HEK293T (cell line): ENCODE measurements around the gene CACTIN.
"Not testable (repeated sequence)": the region's sequence is repeated elsewhere in the genome, so short reads cannot be mapped to it uniquely, and the experiment has no call there.

Experiments used
- CTCF ChIA-PET: fragments of 350-600 bp; formaldehyde crosslinking; extraction: SDS; loops from one replicate; lab custom pipeline; 2021; ENCODE audit warnings: antibody characterized with exemption, inconsistent platforms; lab: Yijun Ruan, JAX
- POLR2A ChIA-PET: fragments of 350-600 bp; formaldehyde crosslinking; extraction: SDS; loops from one replicate; lab custom pipeline; 2020; ENCODE audit warnings: antibody characterized with exemption, inconsistent platforms; lab: Yijun Ruan, JAX
- DNase-seq: peaks from one replicate; pipeline ENCODE4 v3.0.0; 2012; ENCODE audit warnings: mixed read lengths; ENCODE audit errors: extremely low spot score
- ARNT ChIP-seq: fragments of 450-650 bp; IDR thresholded peaks from 2 replicates; pipeline ENCODE4 v1.6.1; 2017; ENCODE audit warnings: mild to moderate bottlenecking
- BHLHE40 ChIP-seq: fragments of 450-650 bp; IDR thresholded peaks from 2 replicates; pipeline ENCODE4 v1.6.1; 2016; ENCODE audit warnings: mild to moderate bottlenecking, moderate library complexity, borderline replicate concordance
- CTBP1 ChIP-seq: fragments of 450-650 bp; IDR thresholded peaks from 2 replicates; pipeline ENCODE4 v1.6.1; 2016; ENCODE audit warnings: borderline replicate concordance
- ELF4 ChIP-seq: fragments of 450-650 bp; IDR thresholded peaks from 2 replicates; pipeline ENCODE4 v1.6.1; 2017; ENCODE audit warnings: antibody characterized with exemption
- FOXA1 ChIP-seq: fragments of 450-650 bp; IDR thresholded peaks from 2 replicates; pipeline ENCODE4 v1.6.1; 2016; ENCODE audit warnings: mild to moderate bottlenecking
- FOXK2 ChIP-seq: fragments of 450-650 bp; IDR thresholded peaks from 2 replicates; pipeline ENCODE4 v1.6.1; 2016; ENCODE audit warnings: mild to moderate bottlenecking
- FOXM1 ChIP-seq: fragments of 450-650 bp; IDR thresholded peaks from 2 replicates; pipeline ENCODE4 v1.6.1; 2017; ENCODE audit warnings: mild to moderate bottlenecking, borderline replicate concordance
- HDGF ChIP-seq: fragments of 450-650 bp; IDR thresholded peaks from 2 replicates; pipeline ENCODE4 v1.6.1; 2017; ENCODE audit warnings: antibody characterized with exemption, borderline replicate concordance
- L3MBTL2 ChIP-seq: fragments of 450-650 bp; conservative IDR thresholded peaks from 2 replicates; pipeline ENCODE4 v1.6.1; 2016; ENCODE audit warnings: mild to moderate bottlenecking
- LEF1 ChIP-seq: fragments of 450-650 bp; IDR thresholded peaks from 2 replicates; pipeline ENCODE4 v1.6.1; 2017; ENCODE audit warnings: mild to moderate bottlenecking, borderline replicate concordance
- NFRKB ChIP-seq: fragments of 450-650 bp; IDR thresholded peaks from 2 replicates; pipeline ENCODE4 v1.6.1; 2016; ENCODE audit warnings: mild to moderate bottlenecking, moderate library complexity
- SP1 ChIP-seq: fragments of 450-650 bp; IDR thresholded peaks from 2 replicates; pipeline ENCODE4 v1.6.1; 2017
- SUZ12 ChIP-seq: fragments of 450-650 bp; IDR thresholded peaks from 2 replicates; pipeline ENCODE4 v1.6.1; 2016; ENCODE audit warnings: mild to moderate bottlenecking
- TARDBP ChIP-seq: fragments of 450-650 bp; IDR thresholded peaks from 2 replicates; pipeline ENCODE4 v1.6.1; 2016
- ZNF384 ChIP-seq: fragments of 450-650 bp; IDR thresholded peaks from 2 replicates; pipeline ENCODE4 v1.6.1; 2016
- TF ChIP-seq, protein P1 (sequence below): fragments of 450-650 bp; IDR thresholded peaks from 2 replicates; pipeline ENCODE4 v1.6.1; 2016

The CACTIN gene

DNA sequence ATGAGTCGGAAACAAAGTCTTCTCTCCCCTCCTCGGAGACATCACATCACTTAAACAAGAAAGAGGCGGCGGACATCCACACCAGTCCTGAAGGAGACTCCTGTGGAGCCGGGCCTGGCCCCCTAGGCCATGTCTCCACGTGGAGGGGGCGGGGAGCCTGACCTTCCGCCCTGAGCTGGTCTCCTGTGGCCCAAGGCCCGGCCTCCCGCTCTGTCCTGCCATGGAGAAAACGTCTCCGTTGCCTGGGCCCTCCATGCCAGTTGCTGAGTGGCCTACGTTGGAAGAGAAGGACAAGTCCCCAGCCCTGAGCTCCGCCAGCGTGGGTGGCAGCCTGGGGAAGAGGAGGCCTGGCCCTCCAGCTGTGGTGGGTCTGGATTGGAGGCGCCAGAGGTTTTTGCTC is 5.5 kb upstream of the CACTIN start:
- CTCF ChIA-PET, result no interaction called here

DNA sequence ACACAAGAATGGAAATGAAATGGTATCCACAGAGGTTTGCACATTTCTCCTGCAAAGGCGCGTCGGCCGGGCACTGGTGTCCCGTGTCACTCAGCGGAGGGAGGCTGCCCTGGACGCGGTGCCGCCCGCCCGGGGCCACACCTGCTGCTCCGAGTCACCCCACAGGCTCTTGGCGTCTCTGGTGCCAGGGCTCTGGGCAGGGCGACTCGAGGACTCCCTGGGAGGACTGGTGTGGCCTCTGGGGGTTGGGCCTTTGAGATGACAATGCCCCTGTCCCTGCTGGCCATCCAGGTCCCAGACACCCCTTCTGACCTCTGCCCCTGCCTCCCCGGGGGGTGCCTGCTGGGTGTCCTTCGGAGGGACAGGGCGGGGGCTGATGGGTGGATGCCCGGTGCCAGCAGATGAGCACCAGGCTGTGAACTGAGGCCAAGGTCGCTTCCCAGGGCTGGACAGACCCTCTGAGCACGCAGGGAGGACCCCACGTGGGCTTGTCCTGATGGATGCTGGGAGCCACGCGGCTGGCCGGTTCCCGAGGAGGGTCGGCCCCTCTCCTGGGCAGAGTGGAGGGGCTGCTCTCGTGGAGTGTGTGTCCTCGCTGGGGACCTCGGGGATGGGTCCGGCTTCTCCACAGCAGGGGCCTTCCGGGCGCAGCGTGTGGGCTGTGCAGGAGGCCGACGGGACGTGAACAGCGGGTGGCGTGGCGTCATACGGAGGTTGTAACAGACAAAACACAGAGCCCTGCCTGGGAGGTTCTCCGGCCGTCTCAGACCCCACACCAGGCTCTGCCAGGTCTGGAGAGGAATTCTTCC is 4.7 kb upstream of the CACTIN start:
- TF ChIP-seq HDGF (no peak), SUZ12 (no peak), LEF1 (no peak), ARNT (no peak), CTBP1 (no peak), BHLHE40 (no peak), L3MBTL2 (no peak), TARDBP (no peak), NFRKB (no peak), FOXK2 (no peak), SP1 (no peak), ZNF384 (no peak), FOXM1 (no peak), FOXA1 (no peak), ELF4 (no peak)
- TF ChIP-seq, protein P1, sequence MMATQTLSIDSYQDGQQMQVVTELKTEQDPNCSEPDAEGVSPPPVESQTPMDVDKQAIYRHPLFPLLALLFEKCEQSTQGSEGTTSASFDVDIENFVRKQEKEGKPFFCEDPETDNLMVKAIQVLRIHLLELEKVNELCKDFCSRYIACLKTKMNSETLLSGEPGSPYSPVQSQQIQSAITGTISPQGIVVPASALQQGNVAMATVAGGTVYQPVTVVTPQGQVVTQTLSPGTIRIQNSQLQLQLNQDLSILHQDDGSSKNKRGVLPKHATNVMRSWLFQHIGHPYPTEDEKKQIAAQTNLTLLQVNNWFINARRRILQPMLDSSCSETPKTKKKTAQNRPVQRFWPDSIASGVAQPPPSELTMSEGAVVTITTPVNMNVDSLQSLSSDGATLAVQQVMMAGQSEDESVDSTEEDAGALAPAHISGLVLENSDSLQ, result no peak
- no peak for DNase-seq
- ChIA-PET CTCF (no interaction called here), POLR2A (no interaction called here)

More for the DNA sequence above, 5.5 kb upstream of the CACTIN start:
- no peak for DNase-seq
- POLR2A ChIA-PET, result no interaction called here
- TF ChIP-seq FOXM1 (no peak), HDGF (no peak), ARNT (no peak), FOXK2 (no peak), ELF4 (no peak), FOXA1 (no peak), SUZ12 (no peak), L3MBTL2 (no peak), ZNF384 (no peak), TARDBP (no peak), NFRKB (no peak), CTBP1 (no peak), BHLHE40 (no peak), SP1 (no peak), LEF1 (no peak)
- TF ChIP-seq, protein P1, result no peak

DNA sequence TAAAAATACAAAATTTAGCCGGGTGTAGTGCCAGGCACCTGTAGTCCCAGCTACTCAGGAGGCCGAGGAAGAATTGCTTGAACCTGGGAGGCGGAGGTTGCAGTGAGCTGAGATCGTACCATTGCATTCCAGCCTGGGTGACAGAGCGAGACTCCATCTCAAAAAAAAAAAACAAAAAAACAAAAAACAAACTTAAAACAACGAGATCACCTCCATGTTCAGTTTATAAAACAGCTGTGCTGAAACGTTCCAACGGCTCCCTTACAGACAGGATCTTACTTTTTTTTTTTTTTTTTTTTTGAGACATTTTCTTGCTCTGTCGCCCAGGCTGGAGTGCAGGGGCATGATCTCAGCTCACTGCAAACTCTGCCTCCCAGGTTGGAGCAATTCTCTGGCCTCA is 2.2 kb upstream of the CACTIN start:
- CTCF ChIA-PET, POLR2A ChIA-PET, DNase-seq: not testable (repeated sequence)

DNA sequence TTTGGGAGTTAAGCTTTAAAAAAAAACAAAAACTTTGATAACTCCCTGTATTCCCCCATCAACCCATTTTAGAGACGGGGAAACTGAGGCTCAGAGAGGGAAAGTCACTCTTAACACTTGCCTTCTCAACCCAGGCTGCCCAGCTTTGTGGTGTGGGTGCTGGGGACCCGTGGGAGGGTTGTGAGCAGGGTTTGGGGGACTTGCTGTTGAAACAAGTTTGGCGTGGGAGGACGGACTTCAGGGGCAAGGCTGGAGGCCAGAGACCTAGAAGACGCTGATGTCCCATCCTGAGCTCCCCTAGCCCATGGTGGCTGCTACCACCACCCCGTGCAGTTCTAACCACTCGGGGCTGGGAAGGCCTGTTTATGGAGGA is 747 bp upstream of the CACTIN start:
- CTCF ChIA-PET, result no interaction called here

DNA sequence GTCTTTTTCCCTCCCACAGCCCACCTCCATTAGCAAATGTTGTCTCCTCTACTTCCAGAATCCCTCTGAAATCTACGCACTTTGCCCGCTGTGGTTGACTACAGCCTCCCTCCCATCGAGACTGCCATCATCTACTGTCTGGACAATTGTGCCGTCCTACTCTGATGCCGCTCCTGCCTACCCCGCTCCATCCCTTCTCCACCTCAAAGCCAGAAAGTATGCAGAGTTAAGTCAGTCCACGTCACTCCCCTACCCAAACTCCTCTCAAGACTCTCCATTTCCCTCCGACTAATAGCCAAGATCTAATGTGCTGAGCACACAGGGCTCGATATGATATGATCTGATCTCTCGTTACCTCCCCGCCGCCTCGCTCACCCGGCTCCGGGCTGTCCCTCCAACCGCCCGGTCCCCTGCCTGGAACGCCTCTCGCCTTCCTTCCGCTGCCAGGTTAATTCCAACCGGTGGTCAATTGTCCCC is 556 bp downstream of the CACTIN start:
- CTCF ChIA-PET, result no interaction called here
- DNase-seq, result no peak
- no peak for TF ChIP-seq BHLHE40
- TF ChIP-seq SUZ12, result no peak
- no peak for TF ChIP-seq FOXA1
- TF ChIP-seq L3MBTL2, result no peak
- no peak for TF ChIP-seq FOXK2
- TF ChIP-seq ELF4, result no peak
- POLR2A ChIA-PET, result no interaction called here

More for the DNA sequence above, 747 bp upstream of the CACTIN start:
- POLR2A ChIA-PET, result no interaction called here
- 0 out of 2 replicates have a peak, but pooled peaks have one; percentile 32 for TF ChIP-seq FOXM1
- TF ChIP-seq L3MBTL2, result no peak
- TF ChIP-seq FOXA1, result no peak
- no peak for DNase-seq

DNA sequence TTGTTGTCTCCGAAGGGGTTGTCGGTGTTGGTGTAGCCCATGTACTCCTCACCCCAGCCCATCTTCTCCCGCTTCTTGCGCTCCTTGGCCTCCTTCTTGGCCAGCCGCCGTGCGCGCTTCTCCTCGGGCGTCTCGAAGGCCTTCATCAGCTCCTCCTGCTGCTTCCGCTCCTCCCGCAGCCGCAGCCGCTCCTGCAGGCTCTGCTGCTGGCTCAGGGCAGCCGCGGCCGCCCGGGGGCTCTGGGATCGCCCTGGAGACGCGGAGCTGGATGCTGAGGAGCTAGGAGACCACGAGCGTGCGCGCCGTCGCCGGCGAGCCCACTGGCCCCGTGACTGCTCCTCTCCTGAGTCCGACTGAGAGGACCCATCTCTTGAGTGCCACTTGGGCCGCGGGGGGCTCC is 2.9 kb downstream of the CACTIN start:
- no peak for TF ChIP-seq LEF1
- no peak for TF ChIP-seq ELF4
- POLR2A ChIA-PET, result interaction anchor here (0.8 kb wide), 1 partner anchor 15 kb away, joined by 3 read pairs; no protein-coding TSS in a partner anchor
- DNase-seq, result no peak
- CTCF ChIA-PET, result no interaction called here

DNA sequence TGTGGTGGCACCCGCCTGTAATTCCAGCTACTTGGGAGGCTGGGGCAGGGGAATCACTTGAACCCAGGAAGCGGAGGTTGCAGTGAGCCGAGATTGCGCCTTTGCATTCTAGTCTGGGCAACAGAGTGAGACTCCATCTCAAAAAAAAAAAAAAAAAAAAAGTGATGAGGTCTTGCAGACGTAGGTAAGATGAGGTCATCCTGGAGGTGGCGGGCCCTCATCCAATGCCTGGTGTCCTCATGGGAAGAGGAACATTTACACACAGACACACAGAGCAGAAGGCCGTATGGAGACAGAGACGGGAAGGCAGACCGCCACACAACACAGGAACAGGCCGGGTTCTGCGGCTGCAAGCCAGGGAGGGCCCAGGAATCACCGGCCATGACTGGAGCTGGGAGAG is 4.4 kb downstream of the CACTIN start:
- ChIA-PET POLR2A (no interaction called here), CTCF (no interaction called here)
- no peak for DNase-seq
- no peak for TF ChIP-seq LEF1
- no peak for TF ChIP-seq SUZ12
- no peak for TF ChIP-seq HDGF
- TF ChIP-seq L3MBTL2, result no peak
- no peak for TF ChIP-seq FOXK2
- no peak for TF ChIP-seq CTBP1

DNA sequence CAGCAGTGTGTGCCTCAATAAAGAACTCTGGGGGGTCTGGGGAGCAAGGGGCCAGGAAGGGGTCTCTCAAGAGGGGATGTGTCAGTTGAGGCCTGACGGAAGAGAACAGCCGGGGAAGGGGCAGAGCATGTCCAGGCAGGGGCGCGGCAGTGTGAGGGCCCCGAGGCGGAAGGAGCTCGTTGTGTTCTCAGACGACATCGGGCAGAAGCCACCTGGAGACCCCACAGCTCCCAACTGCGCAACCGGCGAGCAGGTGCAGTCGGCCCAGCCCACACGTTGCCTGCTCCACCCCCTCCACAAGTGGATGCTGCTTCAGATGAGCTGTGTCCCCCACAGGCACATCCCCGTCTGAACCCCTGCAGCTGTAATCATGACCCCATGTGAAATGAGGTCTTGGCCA is 4.9 kb downstream of the CACTIN start:
- ChIA-PET POLR2A (no interaction called here), CTCF (no interaction called here)
- no peak for TF ChIP-seq BHLHE40
- no peak for TF ChIP-seq SUZ12
- TF ChIP-seq ZNF384, result no peak
- no peak for DNase-seq
